Right ventricle myocardium superior (tissue), 1 donor: ENCODE results near the gene VGLL4. TPM values are rescaled to one million over a fixed set of nuclear protein-coding genes. Genes with fewer than 3 reads are reported as not detected.
"Not testable (repeated sequence)": the region's sequence is repeated elsewhere in the genome, so short reads cannot be mapped to it uniquely, and the experiment has no call there.

Experiments used
- ATAC-seq: fragments of 200-7000 bp; cut with Tn5 transposase; one replicate; pipeline ENCODE4 v1.9.1; 2020; ENCODE audit warnings: mild to moderate bottlenecking; ENCODE audit not compliant: poor library complexity
- DNase-seq: peaks from one replicate; pipeline ENCODE4 v3.0.0-alpha.2; 2020
- intact Hi-C: fragments of 100-400 bp; cut with DNase I; formaldehyde crosslinking; loops from one replicate; pipeline ENCODE4 v1.11.2; 2022
- long read RNA-seq: library from polyadenylated mRNA; unstranded; transcript quantifications from one replicate; pipeline ENCODE4 v2.0.0, GENCODE V29; 2021
- total RNA-seq: library from RNA; stranded (reverse); fragmentation: NEBNext Ultra II Directional; extraction: Animal tissue kit (Norgen Biotek cat#: 25700); gene quantifications from one replicate; pipeline ENCODE4 v1.2.1, GENCODE V29; 2021
- donor health status: DM: no; HTN: yes; CAD: no; lungs with severe emphysema.

VGLL4 gene
- 23.0 TPM for total RNA-seq
- long read RNA-seq, partial matches to known transcripts: 9 of 30 reads
- long read RNA-seq, other reads (novel, unspliced or antisense): 13 of 30 reads

GRCh38 chr3:11643605-11644087 is at the start of gene VGLL4:
TSS of gene VGLL4 (minus strand) at chr3:11643915. CDS start at chr3:11643518, 397 bp downstream.
- DNase-seq: peak; percentile 96
- intact Hi-C loops: loop anchor here (5.0 kb wide), 2 partner anchors 41 to 81 kb away; no protein-coding TSS in a partner anchor
- peak; percentile 90 for ATAC-seq

GRCh38 chr3:11692532-11692813 is 48.8 kb upstream of the VGLL4 start:
- no peak for ATAC-seq
- no peak for DNase-seq
- intact Hi-C loops: no loop called here

GRCh38 chr3:11691767-11692531 is 48.2 kb upstream of the VGLL4 start:
- DNase-seq: no peak
- intact Hi-C loops: no loop called here
- no peak for ATAC-seq

- intact Hi-C loops: no loop called here
- no peak for DNase-seq
- ATAC-seq: no peak
Measured at GRCh38 chr3:11690863-11691766, 47.4 kb upstream of the VGLL4 start.

- intact Hi-C loops: no loop called here
- ATAC-seq (no peak), DNase-seq (no peak)
Measured at GRCh38 chr3:11689749-11690148, 46.0 kb upstream of the VGLL4 start.

GRCh38 chr3:11684980-11685379 is 41.3 kb upstream of the VGLL4 start:
- DNase-seq, intact Hi-C loops, ATAC-seq: not testable (repeated sequence)

- intact Hi-C loops: no loop called here
- ATAC-seq: no peak
- DNase-seq: no peak
Measured at GRCh38 chr3:11680509-11680908, 36.8 kb upstream of the VGLL4 start.

- intact Hi-C loops: no loop called here
- DNase-seq (no peak), ATAC-seq (peak; percentile 10)
Measured at GRCh38 chr3:11679964-11680363, 36.2 kb upstream of the VGLL4 start.

- DNase-seq (no peak), ATAC-seq (no peak)
- intact Hi-C loops: no loop called here
Measured at GRCh38 chr3:11672363-11672762, 28.6 kb upstream of the VGLL4 start.

- intact Hi-C loops: no loop called here
- ATAC-seq (peak; percentile 74), DNase-seq (no peak)
Measured at GRCh38 chr3:11671648-11672100, 28.0 kb upstream of the VGLL4 start.

GRCh38 chr3:11668243-11669235 is 24.8 kb upstream of the VGLL4 start:
- ATAC-seq: no peak

GRCh38 chr3:11665331-11665730 is 21.6 kb upstream of the VGLL4 start:
- DNase-seq (no peak), ATAC-seq (no peak)
- intact Hi-C loops: no loop called here

More at GRCh38 chr3:11668243-11669235, 24.8 kb upstream of the VGLL4 start:
- no peak for DNase-seq
- intact Hi-C loops: no loop called here

- DNase-seq: no peak
- no peak for ATAC-seq
- intact Hi-C loops: loop anchor here (5.0 kb wide), 1 partner anchor 135 kb away; no protein-coding TSS in a partner anchor
Measured at GRCh38 chr3:11662392-11662990, 18.8 kb upstream of the VGLL4 start.

- intact Hi-C loops: loop anchor here (5.0 kb wide), 1 partner anchor 135 kb away; no protein-coding TSS in a partner anchor
- ATAC-seq (peak; percentile 28), DNase-seq (no peak)
Measured at GRCh38 chr3:11661827-11662226, 18.1 kb upstream of the VGLL4 start.

GRCh38 chr3:11661052-11661656 is 17.4 kb upstream of the VGLL4 start:
- ATAC-seq (no peak), DNase-seq (no peak)
- intact Hi-C loops: loop anchor here (5.0 kb wide), 1 partner anchor 136 kb away; no protein-coding TSS in a partner anchor

- ATAC-seq: no peak
- no peak for DNase-seq
- intact Hi-C loops: loop anchor here (5.0 kb wide), 1 partner anchor 137 kb away; no protein-coding TSS in a partner anchor
Measured at GRCh38 chr3:11660242-11660641, 16.5 kb upstream of the VGLL4 start.

- ATAC-seq (no peak), DNase-seq (no peak)
- intact Hi-C loops: no loop called here
Measured at GRCh38 chr3:11658180-11658579, 14.5 kb upstream of the VGLL4 start.
